CD4-positive, alpha-beta T cell (primary cell): ENCODE results near the gene BIK. TPM values are rescaled to one million over a fixed set of nuclear protein-coding genes. Genes with fewer than 3 reads are reported as not detected.
A peak's percentile ranks its signal among the peaks of the same experiment; 100 is the strongest.

Source experiments
- ATAC-seq: fragments of 200-7000 bp; cut with Tn5 transposase; one replicate; pipeline ENCODE4 v1.10.0; 2022; ENCODE audit warnings: mild to moderate bottlenecking; ENCODE audit not compliant: poor library complexity
- CTCF ChIA-PET: fragments of 350-600 bp; sonication (Branson Sonifier 250); formaldehyde crosslinking; loops from one replicate; lab custom pipeline; 2021; ENCODE audit warnings: antibody characterized with exemption, inconsistent platforms; lab: Charles Lee
- POLR2A ChIA-PET: fragments of 350-600 bp; sonication (Branson Sonifier 250); formaldehyde crosslinking; loops from one replicate; lab custom pipeline; 2021; ENCODE audit warnings: antibody characterized with exemption, inconsistent platforms; lab: Charles Lee
- DNase-seq, 14 experiments: peaks; one replicate each; pipeline ENCODE4 v3.0.0-alpha.2; 2013 to 2020; ENCODE audit warnings: mixed read lengths in 2 of 14
- H3K27ac ChIP-seq, 2 donors: one replicate each; pipeline versions ENCODE4 v1.5.1 to v1.7.0; 2013; ENCODE audit warnings: low read length in 2 of 2, low read depth in 1 of 2, mild to moderate bottlenecking in 1 of 2
- H3K27me3 ChIP-seq, 2 experiments: 1 replicate in 1 of 2; 2 replicates in 1 of 2; pipeline versions ENCODE4 v1.6.1 to v1.7.0; 2013; ENCODE audit warnings: low read length in 2 of 2, control low read depth in 1 of 2, mild to moderate bottlenecking in 1 of 2, moderate library complexity in 1 of 2; ENCODE audit not compliant: insufficient read depth in 2 of 2, control insufficient read depth in 1 of 2
- H3K36me3 ChIP-seq: one replicate; pipeline ENCODE4 v1.6.1; 2013; ENCODE audit warnings: low read length, control low read depth; ENCODE audit not compliant: insufficient read depth
- H3K4me1 ChIP-seq: one replicate; pipeline ENCODE4 v1.6.1; 2013; ENCODE audit warnings: low read length, control low read depth; ENCODE audit not compliant: insufficient read depth
- H3K4me3 ChIP-seq: one replicate; pipeline ENCODE4 v1.5.1; 2013; ENCODE audit warnings: mild to moderate bottlenecking, low read length, moderate library complexity
- H3K9me3 ChIP-seq, 2 experiments: 1 replicate in 1 of 2; 2 replicates in 1 of 2; pipeline versions ENCODE4 v1.6.1 to v1.7.0; 2013; ENCODE audit warnings: low read length in 2 of 2, mild to moderate bottlenecking in 2 of 2, control low read depth in 1 of 2, moderate library complexity in 1 of 2; ENCODE audit not compliant: control insufficient read depth in 1 of 2, insufficient read depth in 1 of 2
- H3K27ac Mint-ChIP-seq: one replicate; pipeline ENCODE4 v1.8.0; 2020; ENCODE audit warnings: mixed read lengths
- H3K27me3 Mint-ChIP-seq: one replicate; pipeline ENCODE4 v1.8.0; 2021; ENCODE audit warnings: mixed read lengths
- H3K36me3 Mint-ChIP-seq: one replicate; pipeline ENCODE4 v1.8.0; 2021; ENCODE audit warnings: low read depth, mixed read lengths
- H3K4me1 Mint-ChIP-seq: one replicate; pipeline ENCODE4 v1.8.0; 2021; ENCODE audit warnings: low read depth, mixed read lengths
- H3K4me3 Mint-ChIP-seq: one replicate; pipeline ENCODE4 v1.8.0; 2020; ENCODE audit warnings: mild to moderate bottlenecking, mixed read lengths
- H3K9me3 Mint-ChIP-seq: one replicate; pipeline ENCODE4 v1.8.0; 2020; ENCODE audit warnings: mixed read lengths
- intact Hi-C, 2 experiments: fragments of 100-400 bp; cut with DNase I in 1 of 2; cut with micrococcal nuclease in 1 of 2; formaldehyde crosslinking; loops; one replicate each; pipeline versions ENCODE4 v1.15.1 to v1.9.0; 2023 to 2025; cut with DNase I, micrococcal nuclease
- total RNA-seq, 174 experiments: library from RNA in 2 of 174; stranded (reverse) in 2 of 174; gene quantifications; one replicate each; pipeline ENCODE4 v1.2.3 and lab custom pipeline; 2021 to 2026
- TF ChIP-seq, protein P1 (sequence below): fragments of 200-600 bp; IDR thresholded peaks from one replicate; pipeline ENCODE4 v1.8.0; 2022; ENCODE audit warnings: antibody characterized with exemption, mild to moderate bottlenecking

BIK gene
- total RNA-seq, 2 experiments from 2014 or later, result 1.6 to 2.1 TPM

DNA sequence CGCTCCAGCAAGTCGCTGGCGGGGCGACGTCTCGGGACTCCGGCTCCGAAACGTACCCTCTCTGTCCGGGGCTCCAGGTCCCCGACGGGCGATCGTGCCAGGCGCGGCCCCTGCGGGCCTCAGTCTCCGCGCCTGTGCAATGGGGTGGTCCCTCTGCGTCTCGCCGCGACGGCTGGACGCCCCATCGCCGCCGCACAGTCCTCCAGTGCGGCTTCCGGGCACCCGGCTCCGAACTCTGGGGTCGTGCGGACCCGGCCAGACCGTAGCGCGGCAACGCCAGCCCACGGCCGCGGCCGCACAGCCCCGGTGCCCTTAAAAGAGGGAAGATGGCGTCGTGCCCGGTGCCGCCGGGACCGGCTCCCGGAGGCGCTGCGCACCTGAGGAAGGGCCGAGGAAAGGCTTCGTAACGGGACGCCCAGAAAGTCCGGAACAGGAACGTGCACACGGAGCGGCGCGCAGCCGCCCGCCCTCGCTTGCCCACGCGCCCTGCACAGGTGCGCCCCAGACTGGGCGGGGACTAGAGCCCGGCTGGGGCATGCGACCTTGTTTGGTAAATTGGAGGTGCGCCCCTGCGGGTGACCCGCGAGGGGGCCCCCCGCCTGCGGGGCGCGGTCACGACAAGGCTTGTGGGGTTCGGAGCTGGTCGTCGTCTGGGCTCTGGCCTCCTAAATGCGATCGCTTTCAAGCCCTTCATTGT, 525 bp downstream of the BIK start:
- H3K27me3 ChIP-seq, result no peaks in the 10 kb centered on the region
- peaks cover 14% of the 10 kb centered on the region for H3K4me1 ChIP-seq
- TF ChIP-seq, protein P1, sequence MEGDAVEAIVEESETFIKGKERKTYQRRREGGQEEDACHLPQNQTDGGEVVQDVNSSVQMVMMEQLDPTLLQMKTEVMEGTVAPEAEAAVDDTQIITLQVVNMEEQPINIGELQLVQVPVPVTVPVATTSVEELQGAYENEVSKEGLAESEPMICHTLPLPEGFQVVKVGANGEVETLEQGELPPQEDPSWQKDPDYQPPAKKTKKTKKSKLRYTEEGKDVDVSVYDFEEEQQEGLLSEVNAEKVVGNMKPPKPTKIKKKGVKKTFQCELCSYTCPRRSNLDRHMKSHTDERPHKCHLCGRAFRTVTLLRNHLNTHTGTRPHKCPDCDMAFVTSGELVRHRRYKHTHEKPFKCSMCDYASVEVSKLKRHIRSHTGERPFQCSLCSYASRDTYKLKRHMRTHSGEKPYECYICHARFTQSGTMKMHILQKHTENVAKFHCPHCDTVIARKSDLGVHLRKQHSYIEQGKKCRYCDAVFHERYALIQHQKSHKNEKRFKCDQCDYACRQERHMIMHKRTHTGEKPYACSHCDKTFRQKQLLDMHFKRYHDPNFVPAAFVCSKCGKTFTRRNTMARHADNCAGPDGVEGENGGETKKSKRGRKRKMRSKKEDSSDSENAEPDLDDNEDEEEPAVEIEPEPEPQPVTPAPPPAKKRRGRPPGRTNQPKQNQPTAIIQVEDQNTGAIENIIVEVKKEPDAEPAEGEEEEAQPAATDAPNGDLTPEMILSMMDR, result no peak
- intact Hi-C loops, result loop anchor here (2.0 to 5.0 kb wide), 2 partner anchors 76 kb away; partner anchors contain the start of gene TTLL12 (in 2 of the 2)
- Mint-ChIP-seq H3K36me3 (no peaks in the 10 kb centered on the region), H3K4me3 (peak overlapping the region; percentile 84), H3K4me1 (peaks cover 9% of the 10 kb centered on the region), H3K27ac (peak overlapping the region; percentile 51), H3K9me3 (no peaks in the 10 kb centered on the region), H3K27me3 (no peaks in the 10 kb centered on the region)
- DNase-seq (peak; percentile 14 to 81 (median 44)), ATAC-seq (peak; percentile 88)
- peak overlapping the region; percentile 58 for H3K4me3 ChIP-seq
- no peak overlapping the region for H3K27ac ChIP-seq
- no peaks in the 10 kb centered on the region for H3K9me3 ChIP-seq
- ChIA-PET POLR2A (interaction anchor here (0.9 to 1.3 kb wide), 4 partner anchors 26 to 96 kb away, joined by 3 to 6 read pairs (median 5); partner anchors contain the start of genes PACSIN2 and TTLL12), CTCF (no interaction called here)
- H3K36me3 ChIP-seq, result no peaks in the 10 kb centered on the region

DNA sequence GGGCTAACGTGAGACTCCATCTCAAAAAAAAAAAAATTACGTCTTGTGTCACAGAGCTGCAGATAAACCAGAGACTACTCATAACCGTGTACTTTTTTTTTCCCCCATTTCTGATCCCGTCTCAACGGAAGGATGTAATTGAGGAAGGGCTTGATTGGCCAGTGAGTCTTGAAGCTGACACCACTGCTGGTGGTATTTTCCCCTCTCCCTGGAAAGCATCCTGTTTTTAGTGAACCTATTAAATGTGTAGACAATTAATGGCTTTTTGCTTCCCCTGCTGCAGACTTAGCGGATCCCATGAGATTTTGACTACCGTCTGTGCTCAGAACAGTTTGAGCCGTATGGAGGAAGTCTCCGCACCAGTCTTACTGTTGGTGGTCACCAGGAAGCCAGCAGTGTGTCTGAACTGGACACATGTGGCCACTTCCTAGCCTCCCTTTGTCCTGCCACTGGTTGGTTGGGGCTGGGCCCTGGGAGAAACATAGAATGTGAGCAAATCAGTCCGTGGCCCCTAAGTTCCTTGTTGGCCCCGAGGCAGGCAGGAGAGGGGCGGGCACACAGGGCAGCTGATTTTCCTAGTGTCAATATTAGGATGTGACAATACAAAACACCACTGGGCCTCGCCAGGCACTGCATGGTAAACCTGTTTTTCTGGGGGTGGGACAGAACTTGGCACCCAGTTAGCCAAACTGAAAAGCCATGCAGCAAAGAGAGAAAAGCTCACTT, 3.1 kb downstream of the BIK start:
- intact Hi-C loops, result loop anchor here in 1 of 2 experiments (5.0 kb wide), 1 partner anchor 74 kb away; the partner anchor contains the start of gene TTLL12
- CTCF ChIA-PET, result no interaction called here
- no peak for DNase-seq

DNA sequence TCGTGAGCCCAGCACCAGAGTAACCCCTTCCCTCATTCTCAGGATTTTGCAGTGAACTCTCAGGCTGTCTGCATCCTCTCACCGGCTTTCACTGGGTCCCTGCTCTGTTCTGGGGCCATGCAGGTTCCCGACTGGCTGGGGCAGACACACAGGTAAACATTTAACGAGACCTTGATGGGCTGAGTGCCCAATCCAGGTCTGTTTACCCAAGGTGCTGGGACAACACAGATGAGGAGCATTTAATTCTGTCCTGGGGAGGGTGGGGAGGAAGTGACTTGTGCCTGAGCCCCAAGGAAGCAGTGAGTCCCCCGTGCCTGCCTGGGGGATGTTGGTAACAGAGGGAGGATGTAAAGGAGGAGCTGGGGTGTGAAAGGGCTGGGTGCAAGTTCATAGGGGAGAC, 4.4 kb downstream of the BIK start:
- CTCF ChIA-PET, result no interaction called here
- ATAC-seq (no peak), DNase-seq (no peak)
- Histone ChIP-seq H3K4me3 (no peak overlapping the region), H3K36me3 (no peaks in the 10 kb centered on the region), H3K4me1 (peaks cover 22% of the 10 kb centered on the region), H3K9me3 (no peaks in the 10 kb centered on the region), H3K27me3 (no peaks in the 10 kb centered on the region), H3K27ac (no peak overlapping the region)
- Mint-ChIP-seq H3K9me3 (no peaks in the 10 kb centered on the region), H3K27me3 (no peaks in the 10 kb centered on the region), H3K4me1 (peaks cover 14% of the 10 kb centered on the region), H3K4me3 (no peak overlapping the region), H3K36me3 (no peaks in the 10 kb centered on the region), H3K27ac (no peak overlapping the region)
- POLR2A ChIA-PET, result no interaction called here
- intact Hi-C loops, result loop anchor here in 1 of 2 experiments (5.0 kb wide), 1 partner anchor 72 kb away; the partner anchor contains the start of gene TTLL12
- TF ChIP-seq, protein P1, result no peak

More for the DNA sequence above, 3.1 kb downstream of the BIK start:
- H3K4me3 ChIP-seq, result no peak overlapping the region
- Mint-ChIP-seq H3K4me1 (peaks cover 9% of the 10 kb centered on the region), H3K36me3 (no peaks in the 10 kb centered on the region), H3K9me3 (no peaks in the 10 kb centered on the region), H3K4me3 (peak overlapping the region; percentile 14), H3K27ac (no peak overlapping the region), H3K27me3 (no peaks in the 10 kb centered on the region)
- H3K4me1 ChIP-seq, result peaks cover 16% of the 10 kb centered on the region
- no peaks in the 10 kb centered on the region for H3K9me3 ChIP-seq
- POLR2A ChIA-PET, result no interaction called here
- TF ChIP-seq, protein P1, result no peak
- H3K27ac ChIP-seq, result no peak overlapping the region
- no peaks in the 10 kb centered on the region for H3K36me3 ChIP-seq
- H3K27me3 ChIP-seq, result no peaks in the 10 kb centered on the region
- no peak for ATAC-seq
